H9 (cell line): ENCODE data around the gene SETBP1. TPM values are rescaled to one million over a fixed set of nuclear protein-coding genes. Genes with fewer than 3 reads are reported as not detected.

Source experiments
- DNase-seq: peaks from one replicate; pipeline ENCODE4 v3.0.0-alpha.2; 2017
- H2AFZ ChIP-seq: one replicate; pipeline ENCODE4 v1.6.1; 2013; ENCODE audit warnings: mild to moderate bottlenecking, low read length, control low read depth, moderate library complexity
- H2AK5ac ChIP-seq: 2 replicates; pipeline ENCODE4 v1.6.1; 2013; ENCODE audit warnings: low read length, control low read depth, mixed read lengths; ENCODE audit not compliant: insufficient read length
- H2BK120ac ChIP-seq: one replicate; pipeline ENCODE4 v1.6.1; 2013; ENCODE audit warnings: low read depth, mild to moderate bottlenecking, low read length, control low read depth, inconsistent platforms; ENCODE audit not compliant: poor library complexity, severe bottlenecking
- H2BK12ac ChIP-seq: 2 replicates; pipeline ENCODE4 v1.6.1; 2013; ENCODE audit warnings: low read length, control low read depth, mixed read lengths, low read depth; ENCODE audit not compliant: insufficient read length
- H2BK15ac ChIP-seq: 2 replicates; pipeline ENCODE4 v1.6.1; 2013; ENCODE audit warnings: low read depth, low read length, control low read depth
- H2BK20ac ChIP-seq: one replicate; pipeline ENCODE4 v1.6.1; 2013; ENCODE audit warnings: low read depth, mild to moderate bottlenecking, low read length, control low read depth, inconsistent platforms; ENCODE audit not compliant: poor library complexity, severe bottlenecking
- H2BK5ac ChIP-seq: 2 replicates; pipeline ENCODE4 v1.6.1; 2013; ENCODE audit warnings: low read length, control low read depth, mixed read lengths; ENCODE audit not compliant: insufficient read length
- H3K14ac ChIP-seq: 2 replicates; pipeline ENCODE4 v1.6.1; 2013; ENCODE audit warnings: low read length, control low read depth; ENCODE audit not compliant: insufficient read depth
- H3K18ac ChIP-seq: 2 replicates; pipeline ENCODE4 v1.6.1; 2013; ENCODE audit warnings: low read depth, mild to moderate bottlenecking, mixed read lengths, low read length, control low read depth; ENCODE audit not compliant: insufficient read length
- H3K23ac ChIP-seq: 2 replicates; pipeline ENCODE4 v1.6.1; 2013; ENCODE audit warnings: low read length, control low read depth, mixed read lengths, low read depth; ENCODE audit not compliant: insufficient read length
- H3K23me2 ChIP-seq: 2 replicates; pipeline ENCODE4 v1.6.1; 2013; ENCODE audit warnings: low read depth, mild to moderate bottlenecking, mixed read lengths, low read length, control low read depth; ENCODE audit not compliant: insufficient read length, poor library complexity, severe bottlenecking
- H3K27ac ChIP-seq: 2 replicates; pipeline ENCODE4 v1.5.1; 2013; ENCODE audit warnings: low read length, control low read depth, mixed read lengths, low read depth; ENCODE audit not compliant: insufficient read length
- H3K27me3 ChIP-seq: 2 replicates; pipeline ENCODE4 v1.6.1; 2013; ENCODE audit warnings: low read length, control low read depth, inconsistent platforms; ENCODE audit not compliant: insufficient read depth
- H3K4ac ChIP-seq: 2 replicates; pipeline ENCODE4 v1.6.1; 2013; ENCODE audit warnings: low read depth, mild to moderate bottlenecking, control low read depth, inconsistent platforms, low read length, moderate library complexity
- H3K4me1 ChIP-seq: 2 replicates; pipeline ENCODE4 v1.6.1; 2013; ENCODE audit warnings: low read length, control low read depth, inconsistent platforms; ENCODE audit not compliant: insufficient read depth
- H3K4me2 ChIP-seq: 2 replicates; pipeline ENCODE4 v1.6.1; 2013; ENCODE audit warnings: low read length, control low read depth, mixed read lengths; ENCODE audit not compliant: insufficient read length, insufficient read depth
- H3K56ac ChIP-seq: 2 replicates; pipeline ENCODE4 v1.6.1; 2013; ENCODE audit warnings: low read depth, mild to moderate bottlenecking, mixed read lengths, low read length, control low read depth; ENCODE audit not compliant: insufficient read length
- H3K79me1 ChIP-seq: 2 replicates; pipeline ENCODE4 v1.6.1; 2013; ENCODE audit warnings: low read depth, mild to moderate bottlenecking, moderate library complexity, low read length, control low read depth, inconsistent platforms; ENCODE audit not compliant: insufficient read depth, poor library complexity, severe bottlenecking
- H3K79me2 ChIP-seq: 2 replicates; pipeline ENCODE4 v1.6.1; 2013; ENCODE audit warnings: low read length, control low read depth, inconsistent platforms; ENCODE audit not compliant: insufficient read depth
- H3K9ac ChIP-seq: 2 replicates; pipeline ENCODE4 v1.6.1; 2013; ENCODE audit warnings: low read length, control low read depth, mixed read lengths; ENCODE audit not compliant: insufficient read length; ENCODE audit errors: extremely low read depth
- H3K9me3 ChIP-seq: one replicate; pipeline ENCODE4 v1.6.1; 2013; ENCODE audit warnings: low read depth, low read length, inconsistent platforms; ENCODE audit not compliant: control insufficient read depth
- H3T11ph ChIP-seq: one replicate; pipeline ENCODE4 v1.6.1; 2013; ENCODE audit warnings: mild to moderate bottlenecking, low read length, control low read depth, inconsistent platforms
- H4K20me1 ChIP-seq: one replicate; pipeline ENCODE4 v1.6.1; 2013; ENCODE audit not compliant: control insufficient read depth, insufficient read length, insufficient read depth
- H4K5ac ChIP-seq: 2 replicates; pipeline ENCODE4 v1.6.1; 2013; ENCODE audit warnings: low read depth, mild to moderate bottlenecking, mixed read lengths, low read length, control low read depth; ENCODE audit not compliant: insufficient read length
- H4K8ac ChIP-seq: replicated peaks from 2 replicates; pipeline ENCODE4 v1.6.1; 2013; ENCODE audit warnings: low read length, control low read depth, mixed read lengths, low read depth; ENCODE audit not compliant: insufficient read length
- H4K91ac ChIP-seq: 2 replicates; pipeline ENCODE4 v1.6.1; 2013; ENCODE audit warnings: low read depth, mild to moderate bottlenecking, moderate library complexity, mixed read lengths, low read length, control low read depth; ENCODE audit not compliant: insufficient read length
- H3K27ac Mint-ChIP-seq, 3 experiments: 2 replicates in 2 of 3; 3 replicates in 1 of 3; pipeline ENCODE4 v1.8.0; 2020 to 2021; ENCODE audit warnings: mixed read lengths in 3 of 3, mild to moderate bottlenecking in 1 of 3, moderate library complexity in 1 of 3
- H3K27me3 Mint-ChIP-seq: 2 replicates; pipeline ENCODE4 v1.8.0; 2021; ENCODE audit warnings: low read depth, mild to moderate bottlenecking, moderate library complexity, mixed read lengths
- H3K36me3 Mint-ChIP-seq, 3 experiments: 2 replicates in 2 of 3; 3 replicates in 1 of 3; pipeline ENCODE4 v1.8.0; 2020 to 2021; ENCODE audit warnings: low read depth in 3 of 3, mixed read lengths in 3 of 3; ENCODE audit not compliant: insufficient read depth in 1 of 3
- H3K4me1 Mint-ChIP-seq, 2 experiments: 2 replicates each; pipeline ENCODE4 v1.8.0; 2020; ENCODE audit warnings: mixed read lengths in 2 of 2
- H3K4me3 Mint-ChIP-seq, 2 experiments: 2 replicates in 1 of 2; 3 replicates in 1 of 2; pipeline ENCODE4 v1.8.0; 2020 to 2021; ENCODE audit warnings: mild to moderate bottlenecking in 2 of 2, mixed read lengths in 2 of 2, moderate library complexity in 1 of 2
- H3K9me3 Mint-ChIP-seq, 2 experiments: 2 replicates in 1 of 2; 3 replicates in 1 of 2; pipeline ENCODE4 v1.8.0; 2020; ENCODE audit warnings: mild to moderate bottlenecking in 2 of 2, mixed read lengths in 2 of 2, moderate library complexity in 1 of 2
- WGBS: extraction: QIAGEN DNeasy Blood & Tissue Kit; methylation state at CpG from one replicate; pipeline ENCODE4 v1.1.7; 2013; ENCODE audit warnings: missing lambda C conversion rate, low lambda C conversion rate, mixed read lengths; ENCODE audit not compliant: insufficient read length; ENCODE audit errors: extremely low coverage; 5-methylcytosine and 5-hydroxymethylcytosine counted together
- total RNA-seq: library from RNA; stranded (reverse); gene quantifications from 2 replicates; pipeline ENCODE4 v1.2.1, GENCODE V29; 2021
- TF ChIP-seq, protein P1 (sequence below): fragments of 200-600 bp; sonication (generic); conservative IDR thresholded peaks from 3 replicates; pipeline ENCODE4 v1.8.0; 2021; ENCODE audit warnings: antibody characterized with exemption, mild to moderate bottlenecking

The SETBP1 gene
- total RNA-seq, 1 experiment from 2014 or later, result 4.6 TPM

DNA sequence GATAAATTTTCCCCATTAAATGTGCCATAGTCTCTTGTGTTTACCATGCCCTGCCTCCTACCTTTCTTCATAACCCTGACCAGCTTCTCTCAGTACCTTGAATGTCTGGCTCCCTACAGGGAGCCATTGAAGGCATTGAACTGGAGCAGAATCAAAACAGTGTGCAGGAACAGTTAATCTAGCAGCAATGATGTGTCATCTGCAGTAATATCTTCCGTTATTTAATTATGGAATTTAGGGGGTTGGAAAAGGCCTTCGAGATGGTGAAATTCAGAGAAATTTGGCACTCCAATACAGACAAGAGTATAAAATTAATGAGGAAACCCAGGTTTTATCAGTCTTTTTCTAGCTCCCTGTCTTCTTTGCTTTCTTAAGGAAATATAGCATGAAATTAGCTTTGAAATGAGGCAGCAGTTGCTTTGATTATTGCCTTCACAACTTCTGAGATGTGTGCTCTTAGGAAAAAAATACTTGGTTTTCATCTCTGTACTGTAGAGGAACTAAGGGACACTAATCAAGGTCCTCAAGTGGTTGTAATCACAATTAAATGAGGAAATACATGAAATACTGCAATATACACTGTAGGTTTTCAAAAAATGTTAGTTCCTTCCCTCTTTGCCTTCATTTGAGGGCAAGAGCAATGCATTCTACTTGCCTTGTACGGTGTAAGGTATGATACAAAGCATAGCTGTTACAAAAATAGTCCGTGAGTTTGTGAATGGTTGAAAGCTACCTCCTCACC lies 369.1 kb downstream of the SETBP1 start:
- Mint-ChIP-seq H3K4me3 (no peak overlapping the region), H3K36me3 (no peaks in the 10 kb centered on the region), H3K27ac (no peak overlapping the region), H3K9me3 (no peaks in the 10 kb centered on the region), H3K4me1 (no peaks in the 10 kb centered on the region), H3K27me3 (no peaks in the 10 kb centered on the region)
- H3K9ac ChIP-seq, result no peak overlapping the region
- no peak overlapping the region for H2BK20ac ChIP-seq
- H2BK15ac ChIP-seq, result no peak overlapping the region
- DNase-seq, result no peak
- H2BK12ac ChIP-seq, result no peak overlapping the region
- no peak overlapping the region for H3K18ac ChIP-seq
- no peak overlapping the region for H4K8ac ChIP-seq
- no peak overlapping the region for H2BK120ac ChIP-seq
- H2BK5ac ChIP-seq, result no peak overlapping the region
- no peaks in the 10 kb centered on the region for H3K79me1 ChIP-seq
- no peak overlapping the region for H3K4me2 ChIP-seq
- no peaks in the 10 kb centered on the region for H3K9me3 ChIP-seq
- H3K27me3 ChIP-seq, result no peaks in the 10 kb centered on the region
- H4K20me1 ChIP-seq, result no peaks in the 10 kb centered on the region
- H3K79me2 ChIP-seq, result no peaks in the 10 kb centered on the region
- TF ChIP-seq, protein P1, sequence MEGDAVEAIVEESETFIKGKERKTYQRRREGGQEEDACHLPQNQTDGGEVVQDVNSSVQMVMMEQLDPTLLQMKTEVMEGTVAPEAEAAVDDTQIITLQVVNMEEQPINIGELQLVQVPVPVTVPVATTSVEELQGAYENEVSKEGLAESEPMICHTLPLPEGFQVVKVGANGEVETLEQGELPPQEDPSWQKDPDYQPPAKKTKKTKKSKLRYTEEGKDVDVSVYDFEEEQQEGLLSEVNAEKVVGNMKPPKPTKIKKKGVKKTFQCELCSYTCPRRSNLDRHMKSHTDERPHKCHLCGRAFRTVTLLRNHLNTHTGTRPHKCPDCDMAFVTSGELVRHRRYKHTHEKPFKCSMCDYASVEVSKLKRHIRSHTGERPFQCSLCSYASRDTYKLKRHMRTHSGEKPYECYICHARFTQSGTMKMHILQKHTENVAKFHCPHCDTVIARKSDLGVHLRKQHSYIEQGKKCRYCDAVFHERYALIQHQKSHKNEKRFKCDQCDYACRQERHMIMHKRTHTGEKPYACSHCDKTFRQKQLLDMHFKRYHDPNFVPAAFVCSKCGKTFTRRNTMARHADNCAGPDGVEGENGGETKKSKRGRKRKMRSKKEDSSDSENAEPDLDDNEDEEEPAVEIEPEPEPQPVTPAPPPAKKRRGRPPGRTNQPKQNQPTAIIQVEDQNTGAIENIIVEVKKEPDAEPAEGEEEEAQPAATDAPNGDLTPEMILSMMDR, result no peak
- H4K5ac ChIP-seq, result no peak overlapping the region
- H4K91ac ChIP-seq, result no peak overlapping the region
- WGBS, result no CpG with 5 or more reads among the region's 4 CpGs
- H3K14ac ChIP-seq, result no peak overlapping the region
- H2AFZ ChIP-seq, result no peak overlapping the region
- H3K56ac ChIP-seq, result no peak overlapping the region
- H3K27ac ChIP-seq, result no peak overlapping the region
- no peaks in the 10 kb centered on the region for H3K4me1 ChIP-seq
- H3K23ac ChIP-seq, result no peak overlapping the region
- H3K4ac ChIP-seq, result no peak overlapping the region
- no peak overlapping the region for H3T11ph ChIP-seq
- H2AK5ac ChIP-seq, result no peak overlapping the region
- no peaks in the 10 kb centered on the region for H3K23me2 ChIP-seq
